CD14-positive monocyte (primary cell): ENCODE results near the gene NOTCH3. TPM values are rescaled to one million over a fixed set of nuclear protein-coding genes. Genes with fewer than 3 reads are reported as not detected.

Experiments
- DNase-seq, 3 donors: peaks; one replicate each; pipeline ENCODE4 v3.0.0-alpha.2; 2011 to 2022
- H2AFZ ChIP-seq: 2 replicates; pipeline ENCODE4 v1.6.0; 2012; ENCODE audit warnings: mild to moderate bottlenecking, low read depth, low read length, inconsistent platforms; ENCODE audit not compliant: insufficient read depth, poor library complexity, severe bottlenecking
- H3K27ac ChIP-seq, 2 donors: 1 replicate in 1 of 2; 2 replicates in 1 of 2; pipeline ENCODE4 v1.5.1; 2012 to 2013; ENCODE audit warnings: low read length in 2 of 2, control low read depth in 1 of 2, inconsistent platforms in 1 of 2, low read depth in 1 of 2, mild to moderate bottlenecking in 1 of 2
- H3K27me3 ChIP-seq, 2 donors: one replicate each; pipeline versions ENCODE4 v1.6.0 to v1.6.1; 2011 to 2013; ENCODE audit warnings: low read length in 2 of 2; ENCODE audit not compliant: control insufficient read depth in 2 of 2, insufficient read depth in 2 of 2
- H3K36me3 ChIP-seq, 2 donors: replicated peaks in 1 of 2; 1 replicate in 1 of 2; 2 replicates in 1 of 2; pipeline versions ENCODE4 v1.5.1 to v1.6.1; 2012 to 2013; ENCODE audit warnings: low read length in 2 of 2, control low read depth in 1 of 2, inconsistent platforms in 1 of 2, mild to moderate bottlenecking in 1 of 2; ENCODE audit not compliant: insufficient read depth in 2 of 2, control insufficient read depth in 1 of 2
- H3K4me1 ChIP-seq, 2 donors: 1 replicate in 1 of 2; 2 replicates in 1 of 2; pipeline versions ENCODE4 v1.5.1 to v1.6.1; 2012 to 2013; ENCODE audit warnings: low read length in 2 of 2, control low read depth in 1 of 2, inconsistent platforms in 1 of 2, mild to moderate bottlenecking in 1 of 2, moderate library complexity in 1 of 2; ENCODE audit not compliant: insufficient read depth in 2 of 2, control insufficient read depth in 1 of 2
- H3K4me2 ChIP-seq: replicated peaks from 2 replicates; pipeline ENCODE3; 2012; ENCODE audit warnings: low read length, moderate library complexity, mild to moderate bottlenecking; ENCODE audit not compliant: poor library complexity, severe bottlenecking; ENCODE audit errors: extremely low read depth
- H3K4me3 ChIP-seq, 3 experiments: fragments of 200-600 bp in 1 of 3; sonication (generic) in 1 of 3; replicated peaks in 1 of 3; 1 replicate in 2 of 3; 2 replicates in 1 of 3; pipeline ENCODE4 v1.5.1; 2011 to 2013; ENCODE audit warnings: low read length in 3 of 3, mild to moderate bottlenecking in 3 of 3, control low read depth in 2 of 3, low read depth in 2 of 3, inconsistent platforms in 1 of 3, moderate library complexity in 1 of 3
- H3K79me2 ChIP-seq: 2 replicates; pipeline ENCODE4 v1.6.0; 2012; ENCODE audit warnings: mild to moderate bottlenecking, control low read depth, inconsistent platforms, low read length, moderate library complexity; ENCODE audit not compliant: insufficient read depth
- H3K9ac ChIP-seq: 2 replicates; pipeline ENCODE4 v1.6.0; 2017; ENCODE audit warnings: low read length, mild to moderate bottlenecking; ENCODE audit not compliant: insufficient read depth, poor library complexity, severe bottlenecking
- H3K9me3 ChIP-seq, 2 donors: replicated peaks in 1 of 2; 1 replicate in 1 of 2; 2 replicates in 1 of 2; pipeline versions ENCODE4 v1.5.1 to v1.6.1; 2012 to 2013; ENCODE audit warnings: low read length in 2 of 2, control low read depth in 1 of 2; ENCODE audit not compliant: control insufficient read depth in 1 of 2, insufficient read depth in 1 of 2
- H4K20me1 ChIP-seq: 2 replicates; pipeline ENCODE4 v1.6.0; 2012; ENCODE audit warnings: mild to moderate bottlenecking, low read length, control low read depth, moderate library complexity; ENCODE audit not compliant: insufficient read depth
- H3K27ac Mint-ChIP-seq, 7 donors: one replicate each; pipeline ENCODE4 v1.8.0; 2020; ENCODE audit warnings: mild to moderate bottlenecking in 7 of 7, mixed read lengths in 7 of 7, moderate library complexity in 6 of 7, inconsistent platforms in 2 of 7
- H3K27me3 Mint-ChIP-seq, 3 donors: one replicate each; pipeline ENCODE4 v1.8.0; 2021 to 2022; ENCODE audit warnings: low read depth in 3 of 3, mild to moderate bottlenecking in 3 of 3, mixed read lengths in 3 of 3, moderate library complexity in 3 of 3, inconsistent platforms in 1 of 3
- H3K36me3 Mint-ChIP-seq, 2 donors: one replicate each; pipeline ENCODE4 v1.8.0; 2020; ENCODE audit warnings: mixed read lengths in 2 of 2, inconsistent platforms in 1 of 2, mild to moderate bottlenecking in 1 of 2
- H3K4me1 Mint-ChIP-seq: one replicate; pipeline ENCODE4 v1.8.0; 2020; ENCODE audit warnings: mild to moderate bottlenecking, mixed read lengths
- H3K4me3 Mint-ChIP-seq, 2 donors: one replicate each; pipeline ENCODE4 v1.8.0; 2020; ENCODE audit warnings: mild to moderate bottlenecking in 2 of 2, mixed read lengths in 2 of 2, moderate library complexity in 1 of 2
- H3K9me3 Mint-ChIP-seq, 7 donors: one replicate each; pipeline ENCODE4 v1.8.0; 2020 to 2022; ENCODE audit warnings: mixed read lengths in 7 of 7, mild to moderate bottlenecking in 6 of 7, moderate library complexity in 6 of 7, inconsistent platforms in 2 of 7
- CTCF ChIP-seq: fragments of 200-600 bp; IDR thresholded peaks from one replicate; pipeline ENCODE4 v1.8.0; 2022; ENCODE audit warnings: antibody characterized with exemption, mild to moderate bottlenecking
- WGBS: methylation state at CpG from one replicate; pipeline ENCODE4 v1.1.5; 2013; ENCODE audit warnings: missing lambda C conversion rate; ENCODE audit not compliant: insufficient coverage; 5-methylcytosine and 5-hydroxymethylcytosine counted together
- intact Hi-C, 2 donors: fragments of 100-400 bp; cut with micrococcal nuclease; formaldehyde crosslinking; loops; one replicate each; pipeline versions ENCODE4 v1.15.0 to v1.15.1; 2023
- polyA plus RNA-seq, 3 donors: library from polyadenylated mRNA; depleted of rRNA in 1 of 3; unstranded in 2 of 3; stranded (reverse) in 1 of 3; fragments of 300-500 nt in 2 of 3; fragments of >200 nt in 1 of 3; fragmentation: Illumina TruSeq in 2 of 3; gene quantifications; 1 replicate in 2 of 3; 2 replicates in 1 of 3; pipeline ENCODE4 v1.2.3, GENCODE V29; 2012 to 2021

The NOTCH3 gene
- polyA plus RNA-seq, 3 donors: 0.05 to 0.51 TPM; not detected in 1

- Histone ChIP-seq H3K27me3 (no peaks in the 10 kb centered on the region), H3K4me1 (peaks cover 13% of the 10 kb centered on the region in 2 donors), H3K36me3 (peaks cover 7 to 21% of the 10 kb centered on the region in 2 donors), H3K79me2 (peaks cover 17% of the 10 kb centered on the region), H4K20me1 (no peaks in the 10 kb centered on the region), H2AFZ (peak overlapping the region; percentile 77), H3K4me2 (peak overlapping the region; percentile 98), H3K27ac (peak overlapping the region; percentile 86 to 90), H3K9ac (peak overlapping the region; percentile 78), H3K9me3 (no peaks in the 10 kb centered on the region), H3K4me3 (peak overlapping the region; percentile 72 to 99 (median 80))
- Mint-ChIP-seq H3K4me3 (peak overlapping the region; percentile 95 to 100), H3K27me3 (peaks cover 0 to 4% (median 2%) of the 10 kb centered on the region in 3 donors), H3K9me3 (no peaks in the 10 kb centered on the region), H3K4me1 (peaks cover 11% of the 10 kb centered on the region), H3K27ac (peak overlapping the region; percentile 96 to 99 (median 97)), H3K36me3 (peaks cover 14 to 26% of the 10 kb centered on the region in 2 donors)
- DNase-seq: peak; percentile 97 to 98 (median 97)
- intact Hi-C loops: loop anchor here in 1 of 2 donors (10.0 kb wide), 1 partner anchor 249 kb away; the partner anchor contains the start of gene AKAP8
- no peak for TF ChIP-seq CTCF
- WGBS: under 1% methylated on average over 54 of the region's 61 CpGs
Measured at GRCh38 chr19:15125232-15126067, 75.3 kb downstream of the NOTCH3 start.

GRCh38 chr19:15124572-15125231 lies 76.1 kb downstream of the NOTCH3 start:
- H2AFZ ChIP-seq: peak overlapping the region; percentile 77
- H3K4me3 ChIP-seq: peak overlapping the region; percentile 72 to 99 (median 80)
- peaks cover 22 to 34% of the 10 kb centered on the region in 2 donors for H3K36me3 Mint-ChIP-seq
- H3K4me1 ChIP-seq: peaks cover 13% of the 10 kb centered on the region in 2 donors
- peaks cover 0 to 2% (median 0%) of the 10 kb centered on the region in 7 donors for H3K9me3 Mint-ChIP-seq
- peaks cover 11% of the 10 kb centered on the region for H3K4me1 Mint-ChIP-seq
- no peaks in the 10 kb centered on the region for H3K9me3 ChIP-seq
- peaks cover 14 to 28% of the 10 kb centered on the region in 2 donors for H3K36me3 ChIP-seq
- no peaks in the 10 kb centered on the region for H4K20me1 ChIP-seq
- H3K27ac ChIP-seq: peak overlapping the region; percentile 86 to 90
- H3K4me2 ChIP-seq: peak overlapping the region; percentile 98
- intact Hi-C loops: loop anchor here in 1 of 2 donors (10.0 kb wide), 1 partner anchor 250 kb away; the partner anchor contains the start of gene AKAP8
- TF ChIP-seq CTCF: no peak
- H3K4me3 Mint-ChIP-seq: peak overlapping the region; percentile 95 to 100
- peak in 2 of 3 donors; percentile 13 to 25 for DNase-seq
- peaks cover 17% of the 10 kb centered on the region for H3K79me2 ChIP-seq
- peak overlapping the region; percentile 78 for H3K9ac ChIP-seq
- 2% methylated on average over 29 of the region's 33 CpGs for WGBS
- H3K27me3 ChIP-seq: no peaks in the 10 kb centered on the region
- peaks cover 0 to 4% (median 2%) of the 10 kb centered on the region in 3 donors for H3K27me3 Mint-ChIP-seq
- peak overlapping the region; percentile 96 to 99 (median 97) for H3K27ac Mint-ChIP-seq
